HS-5 (cell line): ENCODE measurements around the gene PAK3.

Experiments
- DNase-seq: peaks from one replicate; pipeline ENCODE4 v3.0.0-alpha.2; 2012; ENCODE audit warnings: low read depth

PAK3 gene

DNA sequence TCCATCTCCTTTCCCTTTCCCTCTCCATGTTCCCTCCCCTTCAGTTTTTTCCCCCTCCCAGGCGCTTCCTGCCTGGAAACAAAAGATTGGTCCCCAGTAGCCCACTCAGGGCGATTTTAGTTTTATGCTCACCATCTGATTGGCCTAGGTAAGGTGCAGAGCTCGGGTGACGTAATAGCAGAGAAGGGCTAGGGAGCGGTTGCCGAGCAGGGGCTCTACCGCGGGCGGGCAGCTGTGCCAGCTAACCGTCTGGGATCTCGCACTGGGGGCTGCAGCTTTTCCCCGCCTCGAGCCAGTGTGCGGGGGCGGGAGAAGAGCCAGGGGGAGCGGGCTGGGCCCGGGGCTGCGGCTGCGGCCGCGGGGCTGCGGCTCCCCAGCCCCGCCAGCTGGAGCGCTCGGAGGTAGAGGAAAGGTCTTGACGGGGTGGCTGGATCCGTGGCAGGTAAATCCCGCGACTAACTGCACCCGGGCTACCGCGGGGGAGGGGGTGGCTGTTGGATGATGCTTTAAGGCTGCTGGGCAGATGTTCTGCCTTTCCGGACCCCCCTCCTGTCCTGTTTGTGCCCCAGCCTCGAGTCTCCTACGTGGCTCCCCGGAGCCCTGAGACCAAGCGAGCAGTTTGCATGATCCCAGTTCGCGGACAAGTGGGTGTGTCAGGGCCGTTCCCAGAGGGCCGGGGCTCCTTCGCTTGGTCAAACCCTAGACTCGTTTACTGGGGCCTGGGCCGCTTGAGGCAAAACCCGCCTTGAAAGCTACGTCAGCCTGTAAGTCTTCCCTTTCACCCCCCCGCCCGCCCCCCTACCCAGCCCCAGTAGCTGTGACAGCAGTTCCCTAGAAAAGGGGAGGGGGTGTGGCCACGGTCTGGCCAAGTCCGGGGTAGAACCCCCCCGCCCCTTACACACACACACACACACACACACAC, at the start of gene PAK3:
TSS of gene PAK3 (plus strand) at position 218 of the 922 bp plus-strand sequence. CDS start 26,913 bp downstream, outside the sequence.
- DNase-seq: no peak

DNA sequence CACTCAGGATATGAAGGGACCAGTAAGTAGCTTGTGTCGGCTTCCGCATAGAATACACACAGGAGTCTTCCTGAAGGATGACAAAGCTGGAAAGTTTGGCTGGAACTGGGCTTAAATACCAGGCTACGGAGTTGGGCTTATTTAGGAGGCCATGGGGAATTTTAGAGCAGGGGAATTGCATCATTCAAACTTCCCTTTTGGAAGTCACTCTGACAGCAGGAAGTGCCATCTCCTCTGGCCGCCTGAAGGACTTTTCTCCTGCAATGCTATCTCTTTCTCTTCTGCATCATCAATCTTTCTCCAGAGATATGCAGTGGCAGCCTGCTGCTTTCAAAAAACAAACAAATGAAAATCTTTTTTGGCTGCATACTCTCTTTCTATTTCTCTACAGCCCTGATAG, 48.4 kb upstream of the PAK3 start:
- no peak for DNase-seq

DNA sequence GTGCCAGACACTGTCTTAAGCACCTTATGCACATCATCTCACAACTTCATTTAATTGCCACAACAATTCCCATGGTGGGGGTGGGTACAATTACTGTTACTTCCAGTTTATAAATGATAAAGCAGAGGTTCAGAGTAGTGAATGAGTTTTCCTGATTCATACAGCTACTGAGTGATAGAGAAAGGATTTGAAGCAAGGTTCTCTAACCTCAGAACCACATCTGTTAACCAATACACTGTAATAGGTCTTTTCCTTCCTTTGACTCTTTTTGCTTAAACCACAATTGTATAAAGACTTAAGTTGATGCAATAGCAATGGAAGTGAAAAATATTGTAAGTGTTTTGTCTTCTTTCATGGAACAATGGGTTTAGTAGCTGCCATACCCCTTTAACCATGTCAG, 43.5 kb upstream of the PAK3 start:
- DNase-seq: no peak

DNA sequence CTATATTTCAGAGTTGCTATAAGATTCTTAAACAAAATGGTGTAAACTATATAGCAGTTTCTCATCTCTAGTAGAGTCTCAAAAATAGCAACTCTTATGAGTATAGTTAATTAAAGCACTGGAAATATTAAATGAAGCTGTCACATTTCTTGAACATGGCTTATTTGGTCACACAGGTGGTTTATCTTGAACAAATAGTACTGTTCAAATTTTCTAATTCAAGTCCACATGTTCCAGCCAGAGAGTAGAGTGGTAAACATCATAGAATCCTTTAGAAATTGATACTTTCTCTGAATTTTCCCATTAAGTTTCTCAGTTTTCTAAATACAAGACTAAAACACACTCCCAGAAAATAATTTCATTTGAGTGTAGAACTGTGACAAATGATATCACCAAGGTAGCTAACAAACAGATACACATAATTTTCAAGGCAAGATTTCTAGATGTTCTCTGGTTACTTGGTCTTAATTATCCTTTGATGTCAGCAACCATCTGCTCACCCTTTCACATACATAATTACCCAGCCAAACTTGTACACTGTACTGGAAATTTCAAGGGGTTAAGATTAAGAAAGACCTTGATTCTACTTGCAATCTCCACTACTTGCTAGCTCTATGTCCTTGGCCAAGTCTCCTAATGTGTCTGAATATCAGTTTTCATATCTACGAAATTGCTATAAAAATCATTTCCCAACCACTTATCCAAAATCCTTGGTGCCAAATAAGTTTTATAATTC, 24.3 kb upstream of the PAK3 start:
- no peak for DNase-seq

DNA sequence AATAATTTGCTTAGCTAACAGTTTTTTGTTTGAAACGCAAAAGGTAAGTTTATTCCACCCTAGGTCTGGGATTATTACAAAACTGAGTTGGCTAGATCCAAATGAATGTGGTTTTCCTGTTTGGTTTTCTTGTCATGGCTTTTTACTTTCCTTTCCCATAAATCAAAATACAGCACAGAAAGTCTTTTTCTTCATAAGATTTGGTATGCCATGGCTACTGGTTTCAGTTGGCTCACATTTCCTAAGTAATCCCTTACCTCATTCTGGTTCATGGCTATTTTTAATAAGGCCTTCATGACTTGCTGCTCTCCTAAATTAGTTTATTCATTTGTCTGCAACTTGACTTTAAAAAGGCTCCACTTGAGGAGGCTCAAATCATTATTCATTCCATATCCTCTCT, 12.9 kb upstream of the PAK3 start:
- DNase-seq: no peak

DNA sequence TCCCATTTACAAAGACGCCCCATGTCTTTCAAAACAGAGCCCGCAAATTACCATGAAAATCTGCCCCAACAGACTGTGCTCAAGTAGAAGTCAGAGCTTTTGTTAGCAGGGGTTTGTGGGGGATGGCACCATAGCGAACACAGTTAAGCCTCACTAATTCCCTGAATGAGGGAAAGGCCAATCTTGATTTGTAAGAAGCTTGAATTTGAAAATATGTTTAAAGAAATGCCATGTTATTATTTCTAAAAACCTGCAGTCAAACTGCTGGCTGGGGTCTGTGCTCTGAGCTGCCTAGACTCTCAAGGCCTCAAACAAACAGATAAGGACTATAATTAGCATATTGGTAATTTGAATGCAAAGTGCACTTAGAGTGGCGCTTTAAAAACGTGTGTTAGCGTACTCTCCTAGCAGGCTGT, 9.4 kb upstream of the PAK3 start:
- DNase-seq: no peak

GRCh38 chrX:111088628-111089027, 7.4 kb upstream of the PAK3 start:
- no peak for DNase-seq

- DNase-seq: no peak
These were observed 5.5 kb upstream of the PAK3 start for GRCh38 chrX:111090458-111090857.

GRCh38 chrX:111098874-111099273, 2.9 kb downstream of the PAK3 start:
- no peak for DNase-seq

GRCh38 chrX:111100191-111100590, 4.2 kb downstream of the PAK3 start:
- no peak for DNase-seq

DNA sequence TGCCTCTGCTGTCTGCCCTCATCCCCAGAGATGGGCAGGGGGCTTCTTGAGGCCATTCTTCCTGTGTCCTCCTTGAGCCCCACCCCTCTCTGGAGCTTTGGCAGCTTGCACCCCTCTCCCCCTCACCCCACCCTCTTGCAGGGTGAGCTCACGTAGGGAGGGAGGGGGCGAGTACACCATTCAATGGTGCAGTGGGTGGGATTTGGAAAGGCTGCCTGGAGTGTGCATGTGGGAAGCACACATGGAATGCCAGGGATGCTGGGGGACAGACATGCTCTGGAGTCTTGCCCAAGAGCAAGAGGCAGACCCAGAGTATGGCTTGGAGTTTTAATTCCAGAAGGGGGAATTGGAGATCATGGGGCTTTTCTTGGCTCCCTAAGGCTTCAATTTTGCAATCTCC, 5.6 kb downstream of the PAK3 start:
- no peak for DNase-seq

GRCh38 chrX:111102636-111103035, 6.6 kb downstream of the PAK3 start:
- DNase-seq: no peak

- no peak for DNase-seq
These were observed 7.3 kb downstream of the PAK3 start for GRCh38 chrX:111103246-111103645.

DNA sequence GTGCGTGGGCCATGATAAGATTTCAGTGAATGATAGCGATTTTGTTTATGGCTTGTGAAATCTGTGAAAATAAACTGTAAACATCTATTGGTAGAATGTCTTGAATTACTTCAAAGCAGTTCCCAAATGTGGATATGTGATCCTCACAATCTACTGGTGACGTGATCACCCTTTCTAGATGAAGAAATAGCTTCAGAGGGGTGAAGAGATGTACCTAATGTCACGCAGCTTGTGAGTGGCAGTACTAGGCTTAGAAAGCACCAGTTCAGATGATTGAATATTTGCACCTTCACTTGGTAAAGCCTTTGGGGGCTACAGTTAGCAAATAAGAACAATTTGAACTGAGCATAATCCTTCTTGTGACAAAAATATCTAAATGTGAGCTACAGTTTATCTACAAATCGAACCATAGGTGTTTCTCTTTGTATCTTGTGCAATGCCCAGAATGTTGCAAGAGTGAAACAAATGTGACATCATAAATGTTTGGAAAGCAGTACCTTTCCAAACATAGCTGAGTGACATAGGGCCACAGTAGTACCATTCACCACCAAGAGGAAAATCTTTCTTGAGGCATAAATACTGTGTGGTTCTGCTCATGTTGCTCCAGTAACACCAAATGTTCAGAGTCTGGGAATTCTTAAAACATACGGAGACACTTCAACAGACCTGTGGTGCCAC, 14.2 kb downstream of the PAK3 start:
- no peak for DNase-seq

- DNase-seq: no peak
These were observed 18.8 kb downstream of the PAK3 start for GRCh38 chrX:111114806-111115205.

GRCh38 chrX:111116666-111117065, 20.7 kb downstream of the PAK3 start:
- DNase-seq: no peak

DNA sequence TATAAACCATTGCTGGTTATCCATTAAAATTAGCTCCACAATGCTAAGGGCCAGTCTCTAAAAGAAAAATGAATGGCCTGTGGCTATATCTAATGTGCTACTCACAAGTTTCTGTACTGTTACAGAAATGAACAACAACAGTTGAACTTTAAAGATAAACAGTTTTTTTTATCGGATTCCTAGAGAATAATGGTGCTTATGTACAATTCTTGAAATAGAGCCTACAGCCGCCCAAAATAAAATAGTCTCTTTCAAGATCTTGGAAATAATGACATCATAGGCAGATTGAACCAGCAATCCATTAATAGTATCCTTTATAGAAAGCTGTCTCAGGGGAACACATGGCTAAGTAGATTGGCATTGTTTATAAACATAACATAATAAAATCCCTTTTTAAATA, 23.4 kb downstream of the PAK3 start:
- DNase-seq: no peak

GRCh38 chrX:111123125-111123524, 27.1 kb downstream of the PAK3 start:
- DNase-seq: no peak

- DNase-seq: no peak
These were observed 27.7 kb downstream of the PAK3 start for GRCh38 chrX:111123606-111124179.

DNA sequence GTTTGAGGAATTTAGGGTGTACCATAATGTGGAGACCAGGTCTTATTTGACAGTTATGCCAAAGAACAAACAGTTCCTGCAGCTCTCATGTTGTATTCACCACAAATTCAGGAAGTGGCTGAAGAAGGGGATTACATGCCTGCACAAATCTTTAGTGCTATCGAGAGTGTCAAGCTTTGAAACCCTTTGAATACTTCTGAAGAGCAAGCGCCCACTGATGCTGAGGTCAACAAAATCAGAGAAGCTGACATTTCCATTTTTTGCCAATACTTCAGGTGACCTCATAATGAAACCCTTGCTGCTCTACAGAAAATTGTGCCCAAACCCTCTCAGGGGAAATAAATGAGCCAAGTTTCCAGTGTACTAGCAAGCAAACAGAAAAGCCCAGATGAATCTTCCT, 28.4 kb downstream of the PAK3 start:
- no peak for DNase-seq

- DNase-seq: no peak
These were observed 31.0 kb downstream of the PAK3 start for GRCh38 chrX:111127038-111127437.

- no peak for DNase-seq
These were observed 33.9 kb downstream of the PAK3 start for GRCh38 chrX:111129921-111130320.
